Testis (tissue), 2 donors: ENCODE results near the gene MS4A10.

Source experiments
- CTCF ChIP-seq, 3 experiments: fragments of 450-650 bp in 2 of 3; fragments of 200-600 bp in 1 of 3; sonication (generic) in 1 of 3; IDR thresholded peaks; one replicate each; pipeline ENCODE4 v1.5.1; 2016 to 2019; ENCODE audit warnings: antibody characterized with exemption in 3 of 3, mild to moderate bottlenecking in 2 of 3, moderate library complexity in 1 of 3
- POLR2A ChIP-seq: fragments of 450-650 bp; IDR thresholded peaks from one replicate; pipeline ENCODE4 v1.6.1; 2017; ENCODE audit warnings: antibody characterized with exemption, mild to moderate bottlenecking, moderate library complexity

GRCh38 chr11:60771146-60771545 lies 14.0 kb upstream of the MS4A10 start:
- TF ChIP-seq CTCF (IDR thresholded peaks at IDR 0.05) (no peak), POLR2A (no peak)
